SK-N-SH (cell line): Measurements from ENCODE around the gene P2RX3. TPM values are rescaled to one million over a fixed set of nuclear protein-coding genes. Genes with fewer than 3 reads are reported as not detected.

Experiments used
- CTCF ChIA-PET: fragments of 300-600, 350-600 bp; formaldehyde crosslinking; extraction: SDS; loops from one replicate; lab custom pipeline; 2021; lab: Yijun Ruan, JAX
- POLR2A ChIA-PET: fragments of 350-600 bp; sonication (Branson Sonifier 250); formaldehyde crosslinking; extraction: SDS; loops from one replicate; lab custom pipeline; 2020; ENCODE audit warnings: antibody characterized with exemption, inconsistent platforms; lab: Yijun Ruan, JAX
- DNase-seq: peaks from one replicate; pipeline ENCODE4 v3.0.0; 2012
- H2AFZ ChIP-seq: fragments of 200-600 bp; sonication (generic); 2 replicates; pipeline ENCODE4 v1.8.1; 2016; ENCODE audit warnings: antibody characterized with exemption, mild to moderate bottlenecking, low read depth
- H3F3A ChIP-seq: fragments of 200-600 bp; sonication (generic); replicated peaks from 2 replicates; pipeline ENCODE3; 2016; ENCODE audit warnings: antibody characterized with exemption, mild to moderate bottlenecking; ENCODE audit not compliant: insufficient read depth
- H3K27ac ChIP-seq, 2 experiments: fragments of 200-500 bp in 1 of 2; fragments of 200-600 bp in 1 of 2; sonication (Bioruptor generic) in 1 of 2; sonication (generic), shearing (Covaris generic) in 1 of 2; 2 replicates each; pipeline versions ENCODE4 v1.5.1 to v1.6.1; 2014 to 2016; ENCODE audit warnings: low read depth in 2 of 2, inconsistent platforms in 1 of 2, low read length in 1 of 2, mild to moderate bottlenecking in 1 of 2, mixed read lengths in 1 of 2
- H3K27me3 ChIP-seq: fragments of 200-600 bp; sonication (generic), shearing (Covaris generic); 2 replicates; pipeline ENCODE4 v1.6.1; 2016; ENCODE audit warnings: mixed run types; ENCODE audit not compliant: insufficient read depth
- H3K36me3 ChIP-seq, 2 experiments: fragments of 200-500 bp in 1 of 2; fragments of 200-600 bp in 1 of 2; sonication (Bioruptor generic) in 1 of 2; sonication (generic) in 1 of 2; replicated peaks in 1 of 2; 2 replicates each; pipeline versions ENCODE3 to v1.5.1; 2014 to 2016; ENCODE audit warnings: low read length in 1 of 2, mild to moderate bottlenecking in 1 of 2; ENCODE audit not compliant: insufficient read depth in 2 of 2, control insufficient read depth in 1 of 2
- H3K4me1 ChIP-seq, 2 experiments: fragments of 200-500 bp in 1 of 2; fragments of 200-600 bp in 1 of 2; sonication (Bioruptor generic) in 1 of 2; sonication (generic), shearing (Covaris generic) in 1 of 2; 2 replicates each; pipeline versions ENCODE4 v1.5.1 to v1.6.1; 2014 to 2016; ENCODE audit warnings: low read depth in 1 of 2, low read length in 1 of 2, mixed run types in 1 of 2; ENCODE audit not compliant: insufficient read depth in 2 of 2, control insufficient read depth in 1 of 2
- H3K4me2 ChIP-seq: fragments of 200-600 bp; sonication (generic), shearing (Covaris generic); 2 replicates; pipeline ENCODE4 v1.6.1; 2017; ENCODE audit warnings: mixed run types
- H3K4me3 ChIP-seq, 2 experiments: fragments of 200-500 bp in 1 of 2; fragments of 200-600 bp in 1 of 2; sonication (Bioruptor generic) in 1 of 2; sonication (generic), shearing (Covaris generic) in 1 of 2; 2 replicates each; pipeline versions ENCODE4 v1.5.1 to v1.8.1; 2014 to 2016; ENCODE audit warnings: low read depth in 2 of 2, inconsistent platforms in 1 of 2, low read length in 1 of 2, mild to moderate bottlenecking in 1 of 2, mixed read lengths in 1 of 2, moderate library complexity in 1 of 2
- H3K79me2 ChIP-seq: fragments of 200-600 bp; sonication (generic); 2 replicates; pipeline ENCODE4 v1.8.1; 2017; ENCODE audit warnings: mild to moderate bottlenecking; ENCODE audit not compliant: insufficient read depth
- H3K9ac ChIP-seq: fragments of 200-600 bp; sonication (generic); 2 replicates; pipeline ENCODE4 v1.6.1; 2017; ENCODE audit warnings: mixed run types
- H3K9me2 ChIP-seq: fragments of 200-600 bp; sonication (generic); 2 replicates; pipeline ENCODE4 v1.6.1; 2017; ENCODE audit warnings: mixed run types
- H3K9me3 ChIP-seq: fragments of 200-600 bp; sonication (generic); 2 replicates; pipeline ENCODE4 v1.6.1; 2017; ENCODE audit warnings: mixed run types, mild to moderate bottlenecking, moderate library complexity
- H4K20me1 ChIP-seq: fragments of 200-600 bp; sonication (generic); 2 replicates; pipeline ENCODE4 v1.6.1; 2017; ENCODE audit warnings: mild to moderate bottlenecking, mixed run types; ENCODE audit not compliant: insufficient read depth
- CHD2 ChIP-seq: fragments of 150-350 bp; IDR thresholded peaks from 2 replicates; pipeline ENCODE4 v1.6.1; 2018; ENCODE audit warnings: low read length; ENCODE audit not compliant: partially characterized antibody
- CTCF ChIP-seq: fragments of 200-600 bp; sonication (generic); IDR thresholded peaks from 2 replicates; pipeline ENCODE4 v1.6.1; 2017; ENCODE audit warnings: antibody characterized with exemption, mild to moderate bottlenecking, moderate library complexity
- EZH2phosphoT487 ChIP-seq: fragments of 200-600 bp; sonication (generic); IDR thresholded peaks from 2 replicates; pipeline ENCODE4 v1.6.1; 2017; ENCODE audit warnings: low read depth, mixed run types, mild to moderate bottlenecking, antibody characterized with exemption, moderate library complexity, borderline replicate concordance
- FOSL2 ChIP-seq: IDR thresholded peaks from 2 replicates; pipeline ENCODE4 v1.4.0; 2012; ENCODE audit warnings: low read depth, mild to moderate bottlenecking, moderate library complexity, borderline replicate concordance
- FOXJ3 ChIP-seq: sonication (generic); formaldehyde crosslinking; IDR thresholded peaks from 2 replicates; pipeline ENCODE4 v1.5.1; 2020; ENCODE audit warnings: mild to moderate bottlenecking, missing genetic modification reagents
- GABPA ChIP-seq: IDR thresholded peaks from 2 replicates; pipeline ENCODE4 v1.4.0; 2012; ENCODE audit warnings: low read depth, mild to moderate bottlenecking
- GATA2 ChIP-seq: sonication (generic); formaldehyde crosslinking; IDR thresholded peaks from 2 replicates; pipeline ENCODE4 v1.5.0; 2020; ENCODE audit warnings: mild to moderate bottlenecking, missing genetic modification reagents
- MAX ChIP-seq: IDR thresholded peaks from 2 replicates; pipeline ENCODE4 v1.4.0; 2012; ENCODE audit warnings: low read depth
- MEF2A ChIP-seq: IDR thresholded peaks from 2 replicates; pipeline ENCODE4 v1.4.0; 2012; ENCODE audit warnings: low read depth, borderline replicate concordance
- NFIC ChIP-seq: IDR thresholded peaks from 2 replicates; pipeline ENCODE4 v1.4.0; 2012; ENCODE audit warnings: borderline replicate concordance
- RAD21 ChIP-seq: IDR thresholded peaks from 2 replicates; pipeline ENCODE4 v1.6.1; 2012; ENCODE audit warnings: mild to moderate bottlenecking, low read length
- SIN3A ChIP-seq: IDR thresholded peaks from 2 replicates; pipeline ENCODE4 v1.6.1; 2012; ENCODE audit warnings: low read depth, mild to moderate bottlenecking, low read length, moderate library complexity, borderline replicate concordance
- SMC3 ChIP-seq: IDR thresholded peaks from 2 replicates; pipeline ENCODE4 v1.6.1; 2012; ENCODE audit warnings: low read depth, low read length, improper control_type of control experiment
- USF1 ChIP-seq: IDR thresholded peaks from 2 replicates; pipeline ENCODE4 v1.4.0; 2012; ENCODE audit warnings: low read depth, borderline replicate concordance
- WGBS: methylation state at CpG from one replicate; pipeline ENCODE4 v1.1.6; 2017; ENCODE audit warnings: low lambda C conversion rate; 5-methylcytosine and 5-hydroxymethylcytosine counted together
- polyA plus RNA-seq, 3 experiments: library from polyadenylated mRNA; depleted of rRNA; stranded (reverse); fragments of >200 nt; gene quantifications; 2 replicates each; pipeline ENCODE4 v1.2.3, GENCODE V29; 2012
- TF ChIP-seq, protein P1 (sequence below): IDR thresholded peaks from 2 replicates; pipeline ENCODE4 v1.4.0; 2012; ENCODE audit warnings: low read depth, borderline replicate concordance

The P2RX3 gene
- polyA plus RNA-seq, 1 of the 3 experiments (the other 2 are of a cell fraction), result not detected

- Histone ChIP-seq H2AFZ (no peak overlapping the region), H3K4me2 (no peak overlapping the region)
- TF ChIP-seq MEF2A, result no peak
- no peak for TF ChIP-seq USF1
- no peak for TF ChIP-seq FOSL2
- no peak for TF ChIP-seq RAD21
- no peak for TF ChIP-seq FOXJ3
- TF ChIP-seq, protein P1, sequence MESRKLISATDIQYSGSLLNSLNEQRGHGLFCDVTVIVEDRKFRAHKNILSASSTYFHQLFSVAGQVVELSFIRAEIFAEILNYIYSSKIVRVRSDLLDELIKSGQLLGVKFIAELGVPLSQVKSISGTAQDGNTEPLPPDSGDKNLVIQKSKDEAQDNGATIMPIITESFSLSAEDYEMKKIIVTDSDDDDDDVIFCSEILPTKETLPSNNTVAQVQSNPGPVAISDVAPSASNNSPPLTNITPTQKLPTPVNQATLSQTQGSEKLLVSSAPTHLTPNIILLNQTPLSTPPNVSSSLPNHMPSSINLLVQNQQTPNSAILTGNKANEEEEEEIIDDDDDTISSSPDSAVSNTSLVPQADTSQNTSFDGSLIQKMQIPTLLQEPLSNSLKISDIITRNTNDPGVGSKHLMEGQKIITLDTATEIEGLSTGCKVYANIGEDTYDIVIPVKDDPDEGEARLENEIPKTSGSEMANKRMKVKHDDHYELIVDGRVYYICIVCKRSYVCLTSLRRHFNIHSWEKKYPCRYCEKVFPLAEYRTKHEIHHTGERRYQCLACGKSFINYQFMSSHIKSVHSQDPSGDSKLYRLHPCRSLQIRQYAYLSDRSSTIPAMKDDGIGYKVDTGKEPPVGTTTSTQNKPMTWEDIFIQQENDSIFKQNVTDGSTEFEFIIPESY, result no peak
- TF ChIP-seq GATA2 (CRISPR knock-in tag), result no peak
- TF ChIP-seq CHD2, result no peak
- no peak for TF ChIP-seq NFIC
- no peak for TF ChIP-seq GABPA
- TF ChIP-seq CTCF, result no peak
- no peak for TF ChIP-seq SIN3A
- TF ChIP-seq MAX, result no peak
- no peak for TF ChIP-seq EZH2phosphoT487
- no peak for TF ChIP-seq SMC3
- TF ChIP-seq, all 33 proteins: peak for 0
- Histone ChIP-seq H3K36me3 (peaks cover 32 to 63% of the 10 kb centered on the region in 2 experiments), H3K9me2 (no peaks in the 10 kb centered on the region), H3K27ac (no peak overlapping the region), H3K4me1 (peaks cover 0 to 13% of the 10 kb centered on the region in 2 experiments; a peak in 3 of 4 replicates), H3K9ac (no peak overlapping the region), H3K9me3 (no peaks in the 10 kb centered on the region), H4K20me1 (peaks cover 23% of the 10 kb centered on the region), H3K79me2 (peaks cover 34% of the 10 kb centered on the region), H3K4me3 (no peak overlapping the region), H3K27me3 (no peaks in the 10 kb centered on the region), H3F3A (peaks cover 8% of the 10 kb centered on the region)
- WGBS, result 98% methylated on average over 3 of the region's 3 CpGs
- ChIA-PET CTCF (no interaction called here), POLR2A (no interaction called here)
- no peak for DNase-seq
Measured at GRCh38 chr11:57316017-57316416, 22.1 kb upstream of the P2RX3 start.
